Measurements from ENCODE around the gene DDX23.
"Not testable (repeated sequence)": the region's sequence is repeated elsewhere in the genome, so short reads cannot be mapped to it uniquely, and the experiment has no call there.

The DDX23 gene

DNA sequence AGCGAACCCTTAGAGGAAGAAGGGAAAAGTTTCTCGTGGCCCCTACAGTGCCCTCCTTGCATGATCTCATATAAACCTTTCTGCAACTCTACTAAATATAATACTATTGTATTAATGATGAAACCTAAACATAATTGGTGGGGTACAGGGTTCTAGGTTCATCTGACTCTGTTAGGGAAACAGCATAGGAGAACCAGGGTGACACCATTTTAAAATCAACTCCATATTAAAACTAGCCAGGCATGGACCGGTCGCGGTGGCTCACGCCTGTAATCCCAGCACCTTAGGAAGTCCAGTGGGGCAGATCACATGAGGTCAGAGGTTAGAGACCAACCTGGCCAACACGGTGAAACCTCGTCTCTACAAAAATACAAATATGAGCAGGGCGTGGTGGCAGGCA is 28.7 kb upstream of the DDX23 start:
- Histone ChIP-seq H3K9ac (ENCODE audit: low read depth, low read length) (no peak overlapping the region), H3K9me3 (ENCODE audit: control insufficient read depth, insufficient read depth, low read length) (no peaks in the 10 kb centered on the region), H3K27ac (ENCODE audit: low read depth, low read length) (no peak overlapping the region), H3K4me3 (ENCODE audit: low read depth, low read length) (no peak overlapping the region), H3K36me3 (ENCODE audit: control insufficient read depth, insufficient read depth, low read length) (no peaks in the 10 kb centered on the region), H3K27me3 (ENCODE audit: control insufficient read depth, insufficient read depth, low read length) (no peaks in the 10 kb centered on the region), H3K4me1 (ENCODE audit: control insufficient read depth, insufficient read depth, low read length) (peaks cover 27% of the 10 kb centered on the region)

DNA sequence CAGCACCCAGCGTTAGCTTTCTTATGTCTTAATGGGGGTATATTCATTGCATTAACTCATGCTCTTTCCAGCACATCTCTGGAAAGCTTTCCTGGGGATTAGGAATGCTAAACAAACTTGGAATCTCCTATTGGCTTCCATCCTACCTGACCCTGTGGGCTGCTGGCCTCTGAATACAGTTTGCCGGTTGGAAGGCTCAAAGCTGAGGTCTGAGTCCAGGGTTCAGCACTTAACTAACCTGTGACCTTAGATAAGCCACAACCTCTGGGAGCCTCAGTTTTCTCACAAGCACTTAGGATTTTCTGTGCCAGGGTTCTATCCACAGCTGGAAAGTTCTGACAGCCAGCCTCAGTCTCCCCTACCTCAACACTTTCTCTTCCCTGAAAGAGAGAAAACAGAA is 26.6 kb upstream of the DDX23 start:
- H3K4me1 ChIP-seq (ENCODE audit: control insufficient read depth, insufficient read depth, low read length) = peaks cover 19% of the 10 kb centered on the region
- no peak overlapping the region for H3K9ac ChIP-seq (ENCODE audit: low read depth, low read length)
- H3K27ac ChIP-seq (ENCODE audit: low read depth, low read length) = no peak overlapping the region
- H3K36me3 ChIP-seq (ENCODE audit: control insufficient read depth, insufficient read depth, low read length) = no peaks in the 10 kb centered on the region
- H3K27me3 ChIP-seq (ENCODE audit: control insufficient read depth, insufficient read depth, low read length) = no peaks in the 10 kb centered on the region
- H3K4me3 ChIP-seq (ENCODE audit: low read depth, low read length) = no peak overlapping the region
- H3K9me3 ChIP-seq (ENCODE audit: control insufficient read depth, insufficient read depth, low read length) = no peaks in the 10 kb centered on the region

DNA sequence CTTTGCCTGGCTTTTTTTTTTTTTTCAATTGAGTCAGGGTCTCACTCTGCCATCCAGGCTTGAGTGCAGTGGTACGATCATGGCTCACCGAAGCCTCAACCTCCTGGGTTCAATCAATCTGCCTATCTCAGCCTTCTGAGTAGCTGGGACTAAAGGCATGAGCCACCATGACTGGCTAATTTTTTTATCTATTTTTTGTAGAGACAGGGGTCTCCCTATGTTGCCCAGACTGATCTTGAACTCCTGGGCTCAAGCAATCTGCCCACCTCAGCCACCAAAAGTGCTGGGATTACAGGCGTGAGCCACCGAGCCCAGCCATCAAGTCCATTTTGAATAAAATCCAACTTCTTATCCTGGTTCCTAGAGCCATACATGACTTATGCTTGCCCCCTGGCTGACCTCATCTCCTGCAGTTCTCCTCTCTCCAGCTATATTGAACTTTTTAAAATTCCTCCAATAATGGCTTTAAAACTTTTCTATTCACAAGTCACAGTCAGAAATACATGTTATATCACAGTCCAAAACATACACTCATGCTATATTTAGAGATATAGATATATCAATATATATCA is 24.1 kb upstream of the DDX23 start:
- no peak overlapping the region for H3K27ac ChIP-seq (ENCODE audit: low read depth, low read length)
- no peaks in the 10 kb centered on the region for H3K9me3 ChIP-seq (ENCODE audit: control insufficient read depth, insufficient read depth, low read length)
- H3K27me3 ChIP-seq (ENCODE audit: control insufficient read depth, insufficient read depth, low read length) = no peaks in the 10 kb centered on the region
- no peak overlapping the region for H3K4me3 ChIP-seq (ENCODE audit: low read depth, low read length)
- no peaks in the 10 kb centered on the region for H3K4me1 ChIP-seq (ENCODE audit: control insufficient read depth, insufficient read depth, low read length)
- no peaks in the 10 kb centered on the region for H3K36me3 ChIP-seq (ENCODE audit: control insufficient read depth, insufficient read depth, low read length)
- H3K9ac ChIP-seq (ENCODE audit: low read depth, low read length) = no peak overlapping the region

DNA sequence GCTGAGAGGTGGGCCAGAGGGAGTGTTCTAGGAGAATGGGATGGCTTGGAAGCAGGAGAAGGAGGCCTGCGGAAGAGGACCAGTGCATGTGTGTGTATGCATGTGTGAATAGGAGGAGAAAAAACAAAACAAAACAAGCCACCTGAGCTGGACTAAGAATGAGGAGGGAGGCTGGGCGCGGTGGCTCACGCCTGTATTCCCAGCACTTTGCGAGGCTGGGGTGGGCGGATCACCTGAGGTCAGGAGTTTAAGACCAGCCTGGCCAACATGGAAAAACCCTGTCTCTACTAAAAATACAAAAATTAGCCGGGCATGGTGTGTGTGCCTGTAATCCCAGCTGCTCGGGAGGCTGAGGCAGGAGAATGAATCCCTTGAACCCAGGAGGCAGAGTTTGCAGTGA is 21.6 kb upstream of the DDX23 start:
- not testable (repeated sequence) for H3K9me3 ChIP-seq (ENCODE audit: control insufficient read depth, insufficient read depth, low read length); H3K4me3 ChIP-seq (ENCODE audit: low read depth, low read length); H3K27ac ChIP-seq (ENCODE audit: low read depth, low read length); H3K36me3 ChIP-seq (ENCODE audit: control insufficient read depth, insufficient read depth, low read length); H3K9ac ChIP-seq (ENCODE audit: low read depth, low read length); H3K27me3 ChIP-seq (ENCODE audit: control insufficient read depth, insufficient read depth, low read length); H3K4me1 ChIP-seq (ENCODE audit: control insufficient read depth, insufficient read depth, low read length)

GRCh38 chr12:48873096-48873495 is 21.1 kb upstream of the DDX23 start:
- Histone ChIP-seq H3K27me3 (ENCODE audit: control insufficient read depth, insufficient read depth, low read length) (no peaks in the 10 kb centered on the region), H3K9ac (ENCODE audit: low read depth, low read length) (no peak overlapping the region), H3K4me3 (ENCODE audit: low read depth, low read length) (no peak overlapping the region), H3K4me1 (ENCODE audit: control insufficient read depth, insufficient read depth, low read length) (no peaks in the 10 kb centered on the region), H3K27ac (ENCODE audit: low read depth, low read length) (no peak overlapping the region), H3K36me3 (ENCODE audit: control insufficient read depth, insufficient read depth, low read length) (no peaks in the 10 kb centered on the region), H3K9me3 (ENCODE audit: control insufficient read depth, insufficient read depth, low read length) (no peaks in the 10 kb centered on the region)

DNA sequence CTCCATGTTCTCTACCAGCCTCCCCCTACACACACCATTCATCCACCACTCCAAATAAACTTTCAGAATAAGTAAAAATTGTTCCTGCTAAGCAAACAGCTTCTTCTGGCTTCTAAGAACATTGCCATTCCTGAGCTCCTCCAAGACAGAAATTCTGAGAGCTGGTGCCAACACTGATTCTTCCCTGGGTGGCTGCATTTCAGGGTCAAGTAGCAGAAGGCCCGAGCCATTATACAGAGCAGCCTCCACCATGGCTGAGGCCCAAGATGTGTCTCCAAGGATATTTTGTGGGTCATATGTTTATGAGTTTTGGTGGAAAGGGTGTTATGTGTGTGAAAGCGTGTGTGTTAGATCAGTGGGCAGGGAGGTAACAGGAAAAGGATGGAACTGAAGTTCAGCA is 17.2 kb upstream of the DDX23 start:
- H3K36me3 ChIP-seq (ENCODE audit: control insufficient read depth, insufficient read depth, low read length) = no peaks in the 10 kb centered on the region
- no peak overlapping the region for H3K4me3 ChIP-seq (ENCODE audit: low read depth, low read length)
- no peaks in the 10 kb centered on the region for H3K9me3 ChIP-seq (ENCODE audit: control insufficient read depth, insufficient read depth, low read length)
- H3K27ac ChIP-seq (ENCODE audit: low read depth, low read length) = no peak overlapping the region
- no peaks in the 10 kb centered on the region for H3K27me3 ChIP-seq (ENCODE audit: control insufficient read depth, insufficient read depth, low read length)
- peaks cover 14% of the 10 kb centered on the region for H3K4me1 ChIP-seq (ENCODE audit: control insufficient read depth, insufficient read depth, low read length)
- H3K9ac ChIP-seq (ENCODE audit: low read depth, low read length) = no peak overlapping the region

GRCh38 chr12:48868451-48868850 is 16.5 kb upstream of the DDX23 start:
- Histone ChIP-seq H3K27ac (ENCODE audit: low read depth, low read length) (no peak overlapping the region), H3K9ac (ENCODE audit: low read depth, low read length) (no peak overlapping the region), H3K36me3 (ENCODE audit: control insufficient read depth, insufficient read depth, low read length) (no peaks in the 10 kb centered on the region), H3K9me3 (ENCODE audit: control insufficient read depth, insufficient read depth, low read length) (no peaks in the 10 kb centered on the region), H3K4me1 (ENCODE audit: control insufficient read depth, insufficient read depth, low read length) (peaks cover 20% of the 10 kb centered on the region), H3K27me3 (ENCODE audit: control insufficient read depth, insufficient read depth, low read length) (no peaks in the 10 kb centered on the region), H3K4me3 (ENCODE audit: low read depth, low read length) (no peak overlapping the region)

- H3K9ac ChIP-seq (ENCODE audit: low read depth, low read length) = peak overlapping the region; percentile 4; the same call in 1 of the 2 replicates
- H3K4me1 ChIP-seq (ENCODE audit: control insufficient read depth, insufficient read depth, low read length) = peaks cover 24% of the 10 kb centered on the region
- peak overlapping the region; percentile 87 for H3K4me3 ChIP-seq (ENCODE audit: low read depth, low read length)
- H3K27ac ChIP-seq (ENCODE audit: low read depth, low read length) = peak overlapping the region; percentile 64
- peaks cover 17% of the 10 kb centered on the region for H3K36me3 ChIP-seq (ENCODE audit: control insufficient read depth, insufficient read depth, low read length)
- no peaks in the 10 kb centered on the region for H3K9me3 ChIP-seq (ENCODE audit: control insufficient read depth, insufficient read depth, low read length)
- H3K27me3 ChIP-seq (ENCODE audit: control insufficient read depth, insufficient read depth, low read length) = no peaks in the 10 kb centered on the region
Observed at GRCh38 chr12:48866052-48866711, 14.2 kb upstream of the DDX23 start.

GRCh38 chr12:48865281-48866051 is 13.5 kb upstream of the DDX23 start, which contains the start of gene RND1:
Gene RND1, minus strand, starts transcription at chr12:48865870. Its CDS starts 103 bp downstream, at chr12:48865767.
- peak within 1 kb of the TSS; percentile 73 for H3K27ac ChIP-seq (ENCODE audit: low read depth, low read length)
- no peaks in the 10 kb centered on the region for H3K27me3 ChIP-seq (ENCODE audit: control insufficient read depth, insufficient read depth, low read length)
- H3K4me1 ChIP-seq (ENCODE audit: control insufficient read depth, insufficient read depth, low read length) = peaks cover 24% of the 10 kb centered on the region
- H3K9me3 ChIP-seq (ENCODE audit: control insufficient read depth, insufficient read depth, low read length) = no peaks in the 10 kb centered on the region
- H3K9ac ChIP-seq (ENCODE audit: low read depth, low read length) = peak within 1 kb of the TSS; percentile 76
- H3K36me3 ChIP-seq (ENCODE audit: control insufficient read depth, insufficient read depth, low read length) = peaks cover 24% of the 10 kb centered on the region
- peak within 1 kb of the TSS; percentile 87 for H3K4me3 ChIP-seq (ENCODE audit: low read depth, low read length)

GRCh38 chr12:48863291-48863690 is 11.3 kb upstream of the DDX23 start:
- Histone ChIP-seq H3K4me3 (ENCODE audit: low read depth, low read length) (0 out of 2 replicates have a peak overlapping the region, but pooled peaks have one; percentile 87), H3K9me3 (ENCODE audit: control insufficient read depth, insufficient read depth, low read length) (no peaks in the 10 kb centered on the region), H3K27me3 (ENCODE audit: control insufficient read depth, insufficient read depth, low read length) (no peaks in the 10 kb centered on the region), H3K36me3 (ENCODE audit: control insufficient read depth, insufficient read depth, low read length) (peaks cover 38% of the 10 kb centered on the region), H3K4me1 (ENCODE audit: control insufficient read depth, insufficient read depth, low read length) (peaks cover 24% of the 10 kb centered on the region), H3K27ac (ENCODE audit: low read depth, low read length) (no peak overlapping the region), H3K9ac (ENCODE audit: low read depth, low read length) (no peak overlapping the region)

GRCh38 chr12:48862760-48863159 is 10.8 kb upstream of the DDX23 start:
- Histone ChIP-seq H3K4me1 (ENCODE audit: control insufficient read depth, insufficient read depth, low read length) (peaks cover 24% of the 10 kb centered on the region), H3K4me3 (ENCODE audit: low read depth, low read length) (0 out of 2 replicates have a peak overlapping the region, but pooled peaks have one; percentile 87), H3K9me3 (ENCODE audit: control insufficient read depth, insufficient read depth, low read length) (no peaks in the 10 kb centered on the region), H3K9ac (ENCODE audit: low read depth, low read length) (no peak overlapping the region), H3K27ac (ENCODE audit: low read depth, low read length) (no peak overlapping the region), H3K36me3 (ENCODE audit: control insufficient read depth, insufficient read depth, low read length) (peaks cover 43% of the 10 kb centered on the region), H3K27me3 (ENCODE audit: control insufficient read depth, insufficient read depth, low read length) (no peaks in the 10 kb centered on the region)
